Body of pancreas (tissue), 4 donors: Measurements from ENCODE around the gene GHDC. TPM values are rescaled to one million over a fixed set of nuclear protein-coding genes. Genes with fewer than 3 reads are reported as not detected.

ENCODE experiments used
- ATAC-seq: fragments of 150-250 bp; one replicate; pipeline ENCODE4 v1.9.1; 2016
- DNase-seq, 4 donors: peaks; one replicate each; pipeline ENCODE4 v3.0.0-alpha.2; 2019
- H3K27ac ChIP-seq, 4 donors: fragments of 200-600 bp; sonication (generic); 1 replicate in 3 of 4; 2 replicates in 1 of 4; pipeline versions ENCODE4 v1.5.1 to v1.6.1; 2016 to 2019; ENCODE audit warnings: mild to moderate bottlenecking in 1 of 4, mixed read lengths in 1 of 4, moderate library complexity in 1 of 4
- H3K27me3 ChIP-seq, 2 donors: fragments of 200-600 bp; sonication (generic); one replicate each; pipeline ENCODE4 v1.6.0; 2016; ENCODE audit warnings: mild to moderate bottlenecking in 1 of 2
- H3K36me3 ChIP-seq, 2 donors: fragments of 200-600 bp; sonication (generic); replicated peaks in 1 of 2; 2 replicates each; pipeline ENCODE4 v1.5.1; 2016; ENCODE audit warnings: low read depth in 2 of 2; ENCODE audit not compliant: insufficient read depth in 1 of 2
- H3K4me1 ChIP-seq: fragments of 200-600 bp; sonication (generic); one replicate; pipeline ENCODE4 v1.6.0; 2016
- H3K4me3 ChIP-seq, 2 donors: fragments of 200-600 bp; sonication (generic); 1 replicate in 1 of 2; 2 replicates in 1 of 2; pipeline ENCODE4 v1.5.1; 2016 to 2019
- H3K9me3 ChIP-seq, 3 donors: fragments of 200-600 bp; sonication (generic); 1 replicate in 2 of 3; 2 replicates in 1 of 3; pipeline ENCODE4 v1.5.1; 2016
- CTCF ChIP-seq, 7 experiments: fragments of 450-650 bp in 4 of 7; fragments of 200-600 bp in 3 of 7; sonication (generic) in 3 of 7; IDR thresholded peaks; one replicate each; pipeline ENCODE4 v1.5.1; 2016 to 2019; ENCODE audit warnings: antibody characterized with exemption in 7 of 7
- POLR2A ChIP-seq, 3 donors: fragments of 450-650 bp; IDR thresholded peaks; one replicate each; pipeline ENCODE4 v1.6.1; 2016; ENCODE audit warnings: antibody characterized with exemption in 3 of 3, mild to moderate bottlenecking in 2 of 3
- WGBS, 2 donors: methylation state at CpG; one replicate each; pipeline ENCODE4 v1.1.5; 2017; 5-methylcytosine and 5-hydroxymethylcytosine counted together
- intact Hi-C: fragments of 100-400 bp; cut with DNase I; formaldehyde crosslinking; loops from one replicate; pipeline ENCODE4 v1.15.1; 2023
- total RNA-seq, 2 donors: library from RNA; depleted of rRNA; stranded (reverse); fragments of >200 nt; gene quantifications; one replicate each; pipeline ENCODE4 v1.1.0, GENCODE V29; 2016

Gene GHDC
- total RNA-seq, 2 donors from 2014 or later: 35.8 to 42.2 TPM

DNA sequence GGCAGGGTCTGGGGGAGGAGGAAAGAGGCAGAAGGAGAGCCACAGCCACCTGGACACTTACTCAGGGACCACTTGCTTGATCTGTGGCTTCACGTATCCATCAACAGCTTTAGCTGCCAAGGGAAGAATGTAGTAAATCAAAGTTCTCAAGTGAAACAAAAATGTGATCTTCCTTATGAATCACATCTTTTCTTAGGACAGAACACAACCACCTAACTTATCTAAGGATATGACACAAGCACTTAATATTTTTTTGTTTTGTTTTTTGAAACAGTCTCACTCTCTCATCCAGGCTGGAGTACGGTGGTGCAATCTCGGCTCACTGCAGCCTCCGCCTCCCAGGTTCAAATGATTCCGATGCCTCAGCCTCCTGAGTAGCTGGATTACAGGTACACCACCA is 8.4 kb upstream of the GHDC start:
- TF ChIP-seq CTCF (IDR thresholded peaks at IDR 0.05): no peak
- TF ChIP-seq POLR2A (IDR thresholded peaks at IDR 0.05): no peak
- H3K9me3 ChIP-seq: no peaks in the 10 kb centered on the region
- H3K4me1 ChIP-seq: peaks cover 20% of the 10 kb centered on the region
- H3K36me3 ChIP-seq: peaks cover 0 to 4% of the 10 kb centered on the region in 2 donors
- ATAC-seq (no peak), DNase-seq (no peak)
- peak overlapping the region in 1 of 4 donors; percentile 26 for H3K27ac ChIP-seq
- H3K4me3 ChIP-seq: no peak overlapping the region
- intact Hi-C loops: no loop called here
- no peaks in the 10 kb centered on the region for H3K27me3 ChIP-seq
- WGBS, 2 donors: 97% methylated on average over 5 of the region's 5 CpGs

DNA sequence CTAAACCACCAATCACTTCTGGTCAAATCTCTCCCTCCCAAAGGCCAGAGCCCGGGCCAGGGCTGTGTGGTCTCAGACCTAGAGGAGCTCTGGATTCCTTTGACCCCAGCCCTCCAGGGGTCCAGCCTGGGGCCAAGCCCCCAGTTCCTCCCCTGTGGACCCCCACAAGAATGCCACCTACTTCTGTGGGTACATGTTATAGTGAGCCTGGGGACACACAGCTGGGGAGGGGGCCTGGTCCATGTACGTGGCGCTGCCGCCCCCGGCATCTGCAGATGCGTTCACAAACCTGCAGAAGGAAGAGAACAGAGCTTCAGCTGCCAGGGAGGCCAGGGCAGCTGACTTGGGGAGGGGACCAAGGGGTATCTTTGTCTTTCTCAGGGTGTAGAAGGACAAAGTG is 7.9 kb upstream of the GHDC start:
- no peak overlapping the region for H3K4me3 ChIP-seq
- ATAC-seq: no peak
- H3K27me3 ChIP-seq: no peaks in the 10 kb centered on the region
- peak overlapping the region in 3 of 4 donors; percentile 26 to 80 (median 77) for H3K27ac ChIP-seq
- no peak for TF ChIP-seq CTCF (IDR thresholded peaks at IDR 0.05)
- no peak for TF ChIP-seq POLR2A (IDR thresholded peaks at IDR 0.05)
- DNase-seq: no peak
- intact Hi-C loops: no loop called here
- peaks cover 0 to 4% of the 10 kb centered on the region in 2 donors for H3K36me3 ChIP-seq
- no peaks in the 10 kb centered on the region for H3K9me3 ChIP-seq
- 67 to 91% methylated on average over 1 to 6 of the region's 6 CpGs for WGBS, 2 donors
- peaks cover 20% of the 10 kb centered on the region for H3K4me1 ChIP-seq

DNA sequence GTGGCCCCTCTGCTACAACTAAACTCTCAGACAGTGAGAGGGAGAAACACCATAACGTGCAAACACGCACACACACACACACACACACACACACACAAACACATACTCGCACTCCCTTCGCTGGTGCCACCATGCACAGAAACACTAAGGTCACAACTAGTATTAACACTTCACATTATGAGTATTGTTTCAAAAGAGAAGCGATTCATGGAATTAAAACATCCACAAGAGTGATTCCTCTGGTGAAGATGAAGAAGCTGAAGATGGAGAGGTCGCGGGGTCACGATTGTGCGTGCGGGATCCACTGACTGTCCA is 7.1 kb upstream of the GHDC start:
- H3K27ac ChIP-seq: peak overlapping the region; percentile 67 to 80 (median 74)
- 73 to 74% methylated on average over 10 of the region's 10 CpGs for WGBS, 2 donors

DNA sequence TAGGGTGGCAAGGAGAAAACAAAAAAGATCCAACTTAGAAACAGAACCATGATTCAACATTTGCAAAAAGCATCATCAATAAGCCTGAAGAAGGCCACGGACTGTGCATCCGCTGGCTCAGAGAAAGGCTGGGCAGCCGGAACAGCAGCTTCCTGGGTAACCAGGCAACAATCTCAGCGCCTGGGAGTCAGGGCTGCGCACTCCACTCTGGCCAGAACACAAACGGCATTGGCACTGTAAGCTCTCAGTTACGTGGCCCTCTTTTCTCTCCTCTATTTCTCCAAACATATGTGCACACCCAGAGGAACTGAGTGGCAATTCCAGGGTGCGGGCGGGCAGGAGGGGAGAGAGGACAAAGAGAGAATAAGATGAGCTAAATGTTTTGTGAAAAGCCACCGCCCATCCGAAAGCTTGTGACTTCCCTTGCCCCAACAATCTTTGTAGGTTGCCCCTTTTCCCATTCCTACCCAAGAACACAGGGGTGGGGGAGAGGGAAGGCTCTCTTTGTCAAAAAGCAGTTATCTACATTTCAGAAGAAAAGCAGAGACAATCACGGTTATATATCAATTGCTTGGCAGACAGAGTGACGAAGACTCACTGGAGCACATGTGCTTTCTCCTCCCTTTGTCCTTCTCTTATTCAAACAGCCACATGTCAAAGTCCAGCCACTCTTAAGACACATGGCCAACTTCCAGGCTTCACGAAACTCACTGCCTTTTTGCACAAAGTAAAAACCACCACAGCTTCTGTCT is 6.6 kb upstream of the GHDC start:
- peak overlapping the region; percentile 67 to 80 (median 74) for H3K27ac ChIP-seq

More for the DNA sequence above, 7.1 kb upstream of the GHDC start:
- intact Hi-C loops: no loop called here
- ATAC-seq: no peak
- no peak for DNase-seq
- Histone ChIP-seq H3K36me3 (peaks cover 0 to 4% of the 10 kb centered on the region in 2 donors), H3K4me3 (no peak overlapping the region), H3K27me3 (no peaks in the 10 kb centered on the region), H3K4me1 (peaks cover 20% of the 10 kb centered on the region), H3K9me3 (no peaks in the 10 kb centered on the region)
- TF ChIP-seq CTCF (IDR thresholded peaks at IDR 0.05): no peak
- TF ChIP-seq POLR2A (IDR thresholded peaks at IDR 0.05): no peak

More for the DNA sequence above, 6.6 kb upstream of the GHDC start:
- peaks cover 20% of the 10 kb centered on the region for H3K4me1 ChIP-seq
- H3K4me3 ChIP-seq: no peak overlapping the region
- WGBS, 2 donors: 39 to 40% methylated on average over 13 to 14 of the region's 14 CpGs
- DNase-seq (peak; percentile 77 to 87 (median 86)), ATAC-seq (peak; percentile 96)
- TF ChIP-seq POLR2A (IDR thresholded peaks at IDR 0.05) (peak in 2 of 3 donors; percentile 58 to 61), CTCF (IDR thresholded peaks at IDR 0.05) (no peak)
- peaks cover 0 to 2% of the 10 kb centered on the region in 2 donors for H3K36me3 ChIP-seq
- H3K27me3 ChIP-seq: no peaks in the 10 kb centered on the region
- H3K9me3 ChIP-seq: no peaks in the 10 kb centered on the region
- intact Hi-C loops: no loop called here
